DND-41 (cell line): ENCODE results near the gene CACNA2D1.

Experiments
- ATAC-seq: fragments of 200-7000 bp; cut with Tn5 transposase; 3 replicates; pipeline ENCODE4 v1.9.1; 2021; ENCODE audit warnings: low read depth; ENCODE audit not compliant: insufficient read depth
- DNase-seq: peaks from one replicate; pipeline ENCODE4 v3.0.0-alpha.2; 2020
- H2AFZ ChIP-seq: 2 replicates; pipeline ENCODE4 v1.6.0; 2012; ENCODE audit warnings: low read depth, low read length
- H3K27ac ChIP-seq: 2 replicates; pipeline ENCODE4 v1.5.1; 2012; ENCODE audit warnings: low read length, inconsistent platforms
- H3K27me3 ChIP-seq: fragments of 200-600 bp; sonication (generic); 2 replicates; pipeline ENCODE4 v1.6.0; 2012; ENCODE audit warnings: low read length, mild to moderate bottlenecking, inconsistent platforms; ENCODE audit not compliant: insufficient read depth, poor library complexity
- H3K36me3 ChIP-seq: 2 replicates; pipeline ENCODE4 v1.5.1; 2012; ENCODE audit warnings: low read length, inconsistent platforms; ENCODE audit not compliant: insufficient read depth
- H3K4me1 ChIP-seq: 2 replicates; pipeline ENCODE4 v1.5.1; 2012; ENCODE audit warnings: mild to moderate bottlenecking, low read length; ENCODE audit not compliant: insufficient read depth
- H3K4me2 ChIP-seq: 2 replicates; pipeline ENCODE4 v1.6.0; 2012; ENCODE audit warnings: mild to moderate bottlenecking, moderate library complexity, low read length, inconsistent platforms; ENCODE audit not compliant: insufficient read depth
- H3K4me3 ChIP-seq, 2 experiments: fragments of 200-600 bp in 1 of 2; shearing (Covaris generic) in 1 of 2; 2 replicates each; pipeline ENCODE4 v1.5.1; 2012 to 2016; ENCODE audit warnings: inconsistent platforms in 2 of 2, low read length in 2 of 2, mild to moderate bottlenecking in 2 of 2, low read depth in 1 of 2, moderate library complexity in 1 of 2
- H3K79me2 ChIP-seq: 2 replicates; pipeline ENCODE4 v1.6.0; 2012; ENCODE audit warnings: low read length, inconsistent platforms; ENCODE audit not compliant: insufficient read depth
- H3K9ac ChIP-seq: 2 replicates; pipeline ENCODE4 v1.6.0; 2012; ENCODE audit warnings: low read depth, mild to moderate bottlenecking, inconsistent platforms, low read length, moderate library complexity
- H3K9me3 ChIP-seq: 2 replicates; pipeline ENCODE4 v1.5.1; 2012; ENCODE audit warnings: low read length, moderate library complexity, mild to moderate bottlenecking, inconsistent platforms; ENCODE audit not compliant: insufficient read depth, severe bottlenecking
- H4K20me1 ChIP-seq: 2 replicates; pipeline ENCODE4 v1.6.0; 2012; ENCODE audit warnings: low read length; ENCODE audit not compliant: insufficient read depth
- EZH2 ChIP-seq: IDR thresholded peaks from 3 replicates; pipeline ENCODE4 v1.6.1; 2012; ENCODE audit warnings: borderline replicate concordance, low read depth, mild to moderate bottlenecking, moderate library complexity, low read length, inconsistent platforms; ENCODE audit not compliant: severe bottlenecking
- TF ChIP-seq, protein P1 (sequence below): IDR thresholded peaks from 2 replicates; pipeline ENCODE4 v1.5.1; 2012; ENCODE audit warnings: borderline replicate concordance, low read length, moderate library complexity, mild to moderate bottlenecking; ENCODE audit not compliant: poor library complexity, severe bottlenecking; ENCODE audit errors: extremely low read depth

Gene CACNA2D1

GRCh38 chr7:82335001-82335400, 108.6 kb downstream of the CACNA2D1 start:
- Histone ChIP-seq H4K20me1 (no peaks in the 10 kb centered on the region), H3K27me3 (no peaks in the 10 kb centered on the region), H2AFZ (no peak overlapping the region), H3K9ac (no peak overlapping the region), H3K4me2 (no peak overlapping the region), H3K4me3 (no peak overlapping the region), H3K9me3 (no peaks in the 10 kb centered on the region), H3K4me1 (no peaks in the 10 kb centered on the region), H3K36me3 (no peaks in the 10 kb centered on the region), H3K79me2 (no peaks in the 10 kb centered on the region), H3K27ac (no peak overlapping the region)
- ATAC-seq (no peak), DNase-seq (no peak)
- TF ChIP-seq EZH2 = no peak
- TF ChIP-seq, protein P1, sequence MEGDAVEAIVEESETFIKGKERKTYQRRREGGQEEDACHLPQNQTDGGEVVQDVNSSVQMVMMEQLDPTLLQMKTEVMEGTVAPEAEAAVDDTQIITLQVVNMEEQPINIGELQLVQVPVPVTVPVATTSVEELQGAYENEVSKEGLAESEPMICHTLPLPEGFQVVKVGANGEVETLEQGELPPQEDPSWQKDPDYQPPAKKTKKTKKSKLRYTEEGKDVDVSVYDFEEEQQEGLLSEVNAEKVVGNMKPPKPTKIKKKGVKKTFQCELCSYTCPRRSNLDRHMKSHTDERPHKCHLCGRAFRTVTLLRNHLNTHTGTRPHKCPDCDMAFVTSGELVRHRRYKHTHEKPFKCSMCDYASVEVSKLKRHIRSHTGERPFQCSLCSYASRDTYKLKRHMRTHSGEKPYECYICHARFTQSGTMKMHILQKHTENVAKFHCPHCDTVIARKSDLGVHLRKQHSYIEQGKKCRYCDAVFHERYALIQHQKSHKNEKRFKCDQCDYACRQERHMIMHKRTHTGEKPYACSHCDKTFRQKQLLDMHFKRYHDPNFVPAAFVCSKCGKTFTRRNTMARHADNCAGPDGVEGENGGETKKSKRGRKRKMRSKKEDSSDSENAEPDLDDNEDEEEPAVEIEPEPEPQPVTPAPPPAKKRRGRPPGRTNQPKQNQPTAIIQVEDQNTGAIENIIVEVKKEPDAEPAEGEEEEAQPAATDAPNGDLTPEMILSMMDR = no peak

GRCh38 chr7:82331234-82331633, 112.3 kb downstream of the CACNA2D1 start:
- H3K36me3 ChIP-seq = no peaks in the 10 kb centered on the region
- no peak for ATAC-seq
- no peaks in the 10 kb centered on the region for H4K20me1 ChIP-seq
- H2AFZ ChIP-seq = no peak overlapping the region
- DNase-seq = no peak
- no peaks in the 10 kb centered on the region for H3K9me3 ChIP-seq
- H3K4me1 ChIP-seq = no peaks in the 10 kb centered on the region
- TF ChIP-seq, protein P1 = no peak
- TF ChIP-seq EZH2 = no peak
- H3K79me2 ChIP-seq = no peaks in the 10 kb centered on the region
- no peak overlapping the region for H3K4me3 ChIP-seq
- H3K9ac ChIP-seq = no peak overlapping the region
- H3K27me3 ChIP-seq = no peaks in the 10 kb centered on the region
- H3K4me2 ChIP-seq = no peak overlapping the region
- no peak overlapping the region for H3K27ac ChIP-seq

GRCh38 chr7:82330706-82331215, 112.8 kb downstream of the CACNA2D1 start:
- H3K36me3 ChIP-seq = no peaks in the 10 kb centered on the region
- no peak overlapping the region for H2AFZ ChIP-seq
- no peaks in the 10 kb centered on the region for H3K9me3 ChIP-seq
- ATAC-seq (no peak), DNase-seq (no peak)
- no peak overlapping the region for H3K4me3 ChIP-seq
- H3K27me3 ChIP-seq = no peaks in the 10 kb centered on the region
- H3K4me1 ChIP-seq = no peaks in the 10 kb centered on the region
- no peak for TF ChIP-seq EZH2
- TF ChIP-seq, protein P1 = no peak
- H3K4me2 ChIP-seq = no peak overlapping the region
- no peak overlapping the region for H3K27ac ChIP-seq
- H3K79me2 ChIP-seq = no peaks in the 10 kb centered on the region
- H3K9ac ChIP-seq = no peak overlapping the region
- H4K20me1 ChIP-seq = no peaks in the 10 kb centered on the region

DNA sequence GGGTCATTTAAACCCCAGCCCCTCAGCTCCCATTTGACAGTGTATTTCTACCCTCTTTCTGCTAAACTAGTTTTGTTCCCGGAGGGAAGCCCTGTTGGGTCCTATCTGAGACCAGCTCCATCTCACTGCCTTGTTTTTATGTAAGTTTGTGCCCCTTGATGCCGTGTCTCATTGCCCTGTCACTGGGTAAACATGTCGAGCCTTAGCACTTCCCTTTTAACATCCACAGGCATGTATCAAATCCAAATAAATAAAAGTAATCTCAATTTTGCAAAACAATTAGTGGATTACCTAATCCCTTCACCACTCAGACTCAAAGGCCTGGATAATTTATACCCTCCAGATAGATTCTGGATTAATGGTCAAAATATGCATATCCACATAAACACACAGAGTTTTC, 115.7 kb downstream of the CACNA2D1 start:
- no peak overlapping the region for H3K4me2 ChIP-seq
- no peaks in the 10 kb centered on the region for H3K9me3 ChIP-seq
- DNase-seq (no peak), ATAC-seq (no peak)
- no peak overlapping the region for H3K4me3 ChIP-seq
- H3K79me2 ChIP-seq = no peaks in the 10 kb centered on the region
- no peak for TF ChIP-seq EZH2
- TF ChIP-seq, protein P1 = no peak
- H4K20me1 ChIP-seq = no peaks in the 10 kb centered on the region
- no peak overlapping the region for H3K9ac ChIP-seq
- H2AFZ ChIP-seq = no peak overlapping the region
- H3K27ac ChIP-seq = no peak overlapping the region
- no peaks in the 10 kb centered on the region for H3K36me3 ChIP-seq
- H3K27me3 ChIP-seq = no peaks in the 10 kb centered on the region
- H3K4me1 ChIP-seq = no peaks in the 10 kb centered on the region
